MCF 10A (cell line): ENCODE data around the gene GSC2. TPM values are rescaled to one million over a fixed set of nuclear protein-coding genes. Genes with fewer than 3 reads are reported as not detected.

Source experiments
- BruUV-seq: library from RNA; stranded (reverse); fragments of 400-500 nt; replicated peaks from 2 replicates; lab custom pipeline; 2021; lab: Mats Ljungman, UMichigan
- CTCF ChIA-PET: fragments of 300-600 bp; sonication (Branson Sonifier 250); formaldehyde crosslinking; extraction: SDS; loops from one replicate; lab custom pipeline; 2021; ENCODE audit warnings: antibody characterized with exemption, inconsistent platforms; lab: Yijun Ruan, JAX
- POLR2A ChIA-PET: fragments of 300-600, 350-650 bp; sonication (Branson Sonifier 250); formaldehyde crosslinking; extraction: SDS; loops from one replicate; lab custom pipeline; 2020; ENCODE audit warnings: antibody characterized with exemption, inconsistent platforms; lab: Yijun Ruan, JAX
- DNase-seq: peaks from one replicate; pipeline ENCODE4 v3.0.0-alpha.2; 2018; ENCODE audit not compliant: unreplicated experiment
- H3K27ac Mint-ChIP-seq: one replicate; pipeline ENCODE4 v1.8.0; 2022; ENCODE audit warnings: mild to moderate bottlenecking, low read depth, mixed read lengths; ENCODE audit not compliant: unreplicated experiment
- H3K27me3 Mint-ChIP-seq: one replicate; pipeline ENCODE4 v1.8.0; 2022; ENCODE audit warnings: mixed read lengths; ENCODE audit not compliant: insufficient read depth, unreplicated experiment
- H3K36me3 Mint-ChIP-seq: one replicate; pipeline ENCODE4 v1.8.0; 2022; ENCODE audit warnings: mild to moderate bottlenecking, moderate library complexity, mixed read lengths; ENCODE audit not compliant: insufficient read depth, unreplicated experiment
- H3K4me1 Mint-ChIP-seq: one replicate; pipeline ENCODE4 v1.8.0; 2022; ENCODE audit warnings: mixed read lengths; ENCODE audit not compliant: insufficient read depth, unreplicated experiment
- H3K4me3 Mint-ChIP-seq: one replicate; pipeline ENCODE4 v1.8.0; 2022; ENCODE audit warnings: mild to moderate bottlenecking, moderate library complexity, mixed read lengths; ENCODE audit not compliant: unreplicated experiment
- H3K9me3 Mint-ChIP-seq: one replicate; pipeline ENCODE4 v1.8.0; 2022; ENCODE audit warnings: mixed read lengths; ENCODE audit not compliant: unreplicated experiment
- intact Hi-C: fragments of 100-400 bp; cut with micrococcal nuclease; formaldehyde crosslinking; loops from 2 replicates; pipeline ENCODE4 v1.14.1; 2022
- total RNA-seq: library from RNA; stranded (reverse); gene quantifications from 2 replicates; pipeline ENCODE4 v1.2.3, GENCODE V29; 2022
- TF ChIP-seq, protein P1 (sequence below): fragments of 200-600 bp; IDR thresholded peaks from one replicate; pipeline ENCODE4 v1.8.0; 2022; ENCODE audit warnings: antibody characterized with exemption, mild to moderate bottlenecking; ENCODE audit not compliant: unreplicated experiment

GSC2 gene
- total RNA-seq, 1 experiment from 2014 or later: not detected

DNA sequence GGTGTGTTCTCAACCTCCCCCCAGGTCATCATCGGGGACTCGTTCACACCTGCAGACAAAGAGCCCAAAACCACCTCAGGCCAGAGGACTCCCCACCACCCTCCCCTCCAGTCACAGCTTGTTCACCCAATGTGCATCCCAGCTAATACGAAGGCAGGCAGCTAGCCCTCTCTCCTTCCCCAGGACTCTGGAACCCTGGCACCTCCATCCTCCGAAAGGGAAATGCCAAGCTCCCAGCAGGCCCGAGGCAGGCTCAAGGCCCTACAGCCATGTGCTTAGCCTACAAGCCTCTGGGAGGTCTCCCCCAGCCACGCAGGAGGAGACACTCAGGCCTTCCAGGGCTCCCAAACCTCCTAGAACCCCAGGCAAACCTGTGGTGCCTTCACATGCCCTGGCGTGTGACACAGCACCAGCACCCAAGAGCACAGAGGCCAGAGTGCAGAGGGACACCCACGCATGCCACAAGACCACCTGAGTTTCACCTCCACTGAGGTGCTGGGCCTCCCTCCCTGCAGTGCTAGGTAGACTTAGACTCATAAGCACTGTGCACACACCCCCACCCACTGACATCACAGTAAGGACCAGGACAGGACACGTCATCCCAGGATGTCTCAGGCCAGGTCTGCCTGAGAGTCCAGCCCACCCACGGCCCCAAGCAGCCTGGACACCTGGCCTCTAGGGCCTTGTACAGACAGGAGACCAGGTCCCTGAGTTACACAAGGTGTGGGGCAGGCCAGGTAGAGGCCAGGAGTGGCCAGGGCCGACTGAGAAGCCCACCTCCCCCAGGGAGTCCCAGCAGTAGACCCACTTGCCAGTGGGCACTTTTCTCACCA lies 12.5 kb downstream of the GSC2 start:
- no peaks in the 10 kb centered on the region for H3K9me3 Mint-ChIP-seq
- no peaks in the 10 kb centered on the region for H3K4me1 Mint-ChIP-seq
- CTCF ChIA-PET: no interaction called here
- H3K27ac Mint-ChIP-seq: no peak overlapping the region
- intact Hi-C loops: no loop called here
- H3K4me3 Mint-ChIP-seq: no peak overlapping the region
- POLR2A ChIA-PET: interaction anchor here (0.7 to 1.1 kb wide), 2 partner anchors 11 to 18 kb away, joined by 4 read pairs; no protein-coding TSS in a partner anchor
- TF ChIP-seq, protein P1, sequence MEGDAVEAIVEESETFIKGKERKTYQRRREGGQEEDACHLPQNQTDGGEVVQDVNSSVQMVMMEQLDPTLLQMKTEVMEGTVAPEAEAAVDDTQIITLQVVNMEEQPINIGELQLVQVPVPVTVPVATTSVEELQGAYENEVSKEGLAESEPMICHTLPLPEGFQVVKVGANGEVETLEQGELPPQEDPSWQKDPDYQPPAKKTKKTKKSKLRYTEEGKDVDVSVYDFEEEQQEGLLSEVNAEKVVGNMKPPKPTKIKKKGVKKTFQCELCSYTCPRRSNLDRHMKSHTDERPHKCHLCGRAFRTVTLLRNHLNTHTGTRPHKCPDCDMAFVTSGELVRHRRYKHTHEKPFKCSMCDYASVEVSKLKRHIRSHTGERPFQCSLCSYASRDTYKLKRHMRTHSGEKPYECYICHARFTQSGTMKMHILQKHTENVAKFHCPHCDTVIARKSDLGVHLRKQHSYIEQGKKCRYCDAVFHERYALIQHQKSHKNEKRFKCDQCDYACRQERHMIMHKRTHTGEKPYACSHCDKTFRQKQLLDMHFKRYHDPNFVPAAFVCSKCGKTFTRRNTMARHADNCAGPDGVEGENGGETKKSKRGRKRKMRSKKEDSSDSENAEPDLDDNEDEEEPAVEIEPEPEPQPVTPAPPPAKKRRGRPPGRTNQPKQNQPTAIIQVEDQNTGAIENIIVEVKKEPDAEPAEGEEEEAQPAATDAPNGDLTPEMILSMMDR: no peak
- no peak for DNase-seq
- H3K36me3 Mint-ChIP-seq: peaks cover 62% of the 10 kb centered on the region
- no TSS peak for BruUV-seq
- H3K27me3 Mint-ChIP-seq: no peaks in the 10 kb centered on the region

DNA sequence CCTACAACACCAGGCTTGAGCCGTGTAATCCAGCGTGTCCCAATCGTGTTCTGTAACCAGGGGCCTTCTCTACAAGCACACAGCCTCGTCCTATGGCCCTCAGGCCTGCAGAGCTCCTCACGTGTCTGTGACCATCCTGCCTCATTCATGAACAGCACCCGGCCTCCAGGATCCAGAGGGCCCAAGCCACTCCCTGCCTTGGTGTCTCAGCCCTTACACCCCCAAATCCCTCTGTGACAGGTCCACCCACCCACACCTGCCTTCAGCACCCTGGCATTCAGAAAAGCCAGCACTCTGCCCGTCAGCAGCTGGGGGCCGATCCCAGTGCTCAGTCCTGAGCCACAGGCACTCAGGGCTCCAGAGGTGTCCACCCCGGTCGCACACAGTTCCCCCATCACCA lies 13.2 kb downstream of the GSC2 start:
- CTCF ChIA-PET: interaction anchor here (0.5 kb wide), 1 partner anchor 15 kb away, joined by 3 read pairs; the partner anchor contains the start of gene DGCR2
- no peak overlapping the region for H3K27ac Mint-ChIP-seq
- H3K4me3 Mint-ChIP-seq: no peak overlapping the region
- peaks cover 58% of the 10 kb centered on the region for H3K36me3 Mint-ChIP-seq
- TF ChIP-seq, protein P1: no peak
- no TSS peak for BruUV-seq
- no peaks in the 10 kb centered on the region for H3K27me3 Mint-ChIP-seq
- H3K4me1 Mint-ChIP-seq: no peaks in the 10 kb centered on the region
- H3K9me3 Mint-ChIP-seq: no peaks in the 10 kb centered on the region
- no peak for DNase-seq
- POLR2A ChIA-PET: no interaction called here
- intact Hi-C loops: no loop called here

DNA sequence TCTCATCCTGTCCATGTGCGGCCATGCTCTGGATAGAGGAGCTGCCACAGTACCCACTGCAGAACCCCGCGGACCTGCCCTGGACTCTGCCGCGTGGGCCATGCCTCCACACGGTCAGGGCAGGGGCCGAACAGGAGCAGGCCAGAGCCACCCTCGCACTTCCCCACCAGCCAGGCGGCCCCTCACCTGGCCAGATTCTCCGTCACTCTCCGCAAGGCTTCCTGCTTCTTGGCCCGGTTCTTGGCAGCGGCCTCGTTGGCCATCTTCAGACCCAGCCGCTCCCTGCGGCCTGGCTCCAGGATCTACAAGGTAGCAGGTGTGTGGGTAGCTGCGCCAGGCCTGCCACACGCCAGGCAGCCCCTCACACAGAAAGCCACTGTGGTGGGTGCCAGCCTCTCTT lies 15.2 kb downstream of the GSC2 start:
- Mint-ChIP-seq H3K36me3 (peaks cover 44% of the 10 kb centered on the region), H3K4me3 (no peak overlapping the region), H3K27me3 (no peaks in the 10 kb centered on the region), H3K27ac (no peak overlapping the region), H3K4me1 (peaks cover 2% of the 10 kb centered on the region), H3K9me3 (no peaks in the 10 kb centered on the region)
- DNase-seq: no peak
- intact Hi-C loops: no loop called here
- CTCF ChIA-PET: interaction anchor here (1.2 kb wide), 1 partner anchor 10 kb away, joined by 3 read pairs; the partner anchor contains the start of gene ESS2
- POLR2A ChIA-PET: interaction anchor here (0.8 to 1.7 kb wide), 3 partner anchors 9 to 13 kb away, joined by 3 to 5 read pairs (median 4); partner anchors contain the start of genes DGCR2 and ESS2
- BruUV-seq: no TSS peak
- TF ChIP-seq, protein P1: no peak

DNA sequence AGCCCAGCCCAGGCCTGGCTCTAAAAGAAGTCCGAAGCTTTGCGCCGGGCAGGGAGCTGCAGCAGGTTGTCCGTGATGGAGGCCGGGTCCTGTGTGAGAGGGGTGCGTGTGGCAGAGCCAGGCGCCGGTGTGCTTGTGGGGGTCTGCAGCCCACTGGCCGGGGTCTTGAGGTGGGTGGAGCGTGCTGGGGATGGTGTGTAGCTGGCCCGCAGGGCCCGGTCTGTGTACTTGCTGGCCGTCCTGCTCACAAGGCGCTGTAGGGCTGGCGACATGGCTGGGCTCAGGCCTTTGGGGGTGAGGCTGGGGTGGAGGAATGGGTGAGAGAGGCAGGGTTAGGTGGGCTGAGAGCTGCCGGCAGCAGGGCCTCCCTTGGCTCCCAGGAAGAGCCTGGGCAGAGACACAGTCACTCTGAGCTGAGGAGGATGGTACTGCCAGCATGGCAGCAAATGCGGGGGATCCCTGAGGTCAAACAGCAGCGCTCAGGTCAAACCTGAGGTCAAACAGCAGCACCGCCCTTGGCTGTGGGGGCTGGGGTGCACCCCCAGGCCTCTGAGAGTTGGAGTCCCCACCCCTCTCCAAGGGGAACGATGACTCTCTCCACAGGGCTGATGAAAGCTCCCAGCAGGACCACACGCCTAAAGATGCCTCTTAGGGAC lies 15.8 kb downstream of the GSC2 start:
- no peak overlapping the region for H3K27ac Mint-ChIP-seq
- H3K27me3 Mint-ChIP-seq: no peaks in the 10 kb centered on the region
- ChIA-PET CTCF (interaction anchor here (1.4 kb wide), 1 partner anchor 10 kb away, joined by 5 read pairs; the partner anchor contains the start of gene ESS2), POLR2A (interaction anchor here (0.6 to 1.7 kb wide), 4 partner anchors 9 to 80 kb away, joined by 3 to 5 read pairs (median 4); partner anchors contain the start of genes DGCR2 and ESS2)
- DNase-seq: no peak
- peaks cover 8% of the 10 kb centered on the region for H3K4me1 Mint-ChIP-seq
- intact Hi-C loops: no loop called here
- TF ChIP-seq, protein P1: no peak
- no TSS peak for BruUV-seq
- no peak overlapping the region for H3K4me3 Mint-ChIP-seq
- H3K36me3 Mint-ChIP-seq: peaks cover 39% of the 10 kb centered on the region
- no peaks in the 10 kb centered on the region for H3K9me3 Mint-ChIP-seq
